Measurements from ENCODE around the gene KCNAB1. TPM values are rescaled to one million over a fixed set of nuclear protein-coding genes. Genes with fewer than 3 reads are reported as not detected.

The KCNAB1 gene
- polyA plus RNA-seq, 10 donors = 4.2 to 7.1 (median 5.2) TPM

DNA sequence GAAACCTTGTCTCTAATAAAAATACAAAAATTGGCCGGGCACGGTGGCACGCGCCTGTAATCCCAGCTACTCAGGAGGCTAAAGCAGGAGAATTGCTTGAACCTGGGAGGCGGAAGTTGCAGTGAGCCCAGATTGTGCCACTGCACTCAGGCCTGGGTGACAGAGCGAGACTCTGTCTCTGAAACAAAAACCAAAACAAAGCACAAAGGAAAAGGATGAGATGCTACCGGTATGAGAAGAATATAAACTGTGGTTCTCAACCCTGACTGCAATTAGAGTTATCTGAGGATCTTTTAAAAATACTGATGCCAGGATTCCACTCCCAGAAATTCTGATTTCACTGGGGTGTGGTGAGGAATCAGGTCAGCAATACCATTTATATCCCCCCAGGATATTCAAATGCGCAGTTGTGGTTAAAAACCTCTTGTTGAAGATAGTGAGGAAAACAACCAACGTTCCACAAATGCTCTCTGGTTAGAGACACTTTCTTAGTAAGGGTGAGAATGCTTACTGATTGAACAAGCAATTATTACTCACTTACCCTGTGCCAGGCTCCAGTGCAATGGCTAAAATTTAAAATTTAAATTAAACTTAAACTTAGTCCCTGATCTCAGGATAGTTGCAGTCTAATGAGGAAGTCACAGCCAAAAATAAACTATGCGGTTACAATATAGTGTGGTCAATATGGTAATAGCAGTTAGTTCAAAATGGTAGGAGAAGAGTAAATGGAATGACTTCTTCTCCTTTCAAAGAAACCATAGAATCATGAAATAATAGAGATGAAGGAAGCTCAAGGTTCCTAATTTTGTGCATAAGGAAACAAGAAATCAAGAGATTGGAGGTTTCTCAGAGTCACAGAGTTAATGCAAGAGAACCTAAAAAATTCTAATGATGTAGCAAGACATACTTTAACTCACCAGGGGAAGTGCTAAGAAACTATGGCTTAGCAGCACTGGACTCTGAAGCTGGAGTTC lies 325.0 kb downstream of the KCNAB1 start:
- no peak for DNase-seq

DNA sequence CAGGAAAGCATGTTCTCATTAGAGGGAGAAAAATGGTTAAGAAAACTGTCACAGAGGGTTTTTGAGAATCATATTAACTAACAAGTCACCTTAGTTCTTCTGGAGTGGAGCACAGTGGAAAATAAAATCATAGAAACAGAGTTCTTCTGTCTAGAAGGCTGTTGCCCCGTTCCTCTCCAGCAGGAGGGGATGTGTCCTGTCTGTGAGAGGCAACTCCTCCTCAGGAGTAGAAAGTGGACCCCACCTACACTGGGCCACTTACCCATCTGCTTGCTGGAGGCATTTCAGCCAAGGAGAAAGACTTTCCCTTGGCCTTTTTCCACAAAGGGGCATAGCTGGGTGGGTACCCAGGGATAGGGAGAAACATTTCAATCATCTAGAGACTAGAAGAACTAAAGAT lies 327.9 kb downstream of the KCNAB1 start:
- no peak for DNase-seq

DNA sequence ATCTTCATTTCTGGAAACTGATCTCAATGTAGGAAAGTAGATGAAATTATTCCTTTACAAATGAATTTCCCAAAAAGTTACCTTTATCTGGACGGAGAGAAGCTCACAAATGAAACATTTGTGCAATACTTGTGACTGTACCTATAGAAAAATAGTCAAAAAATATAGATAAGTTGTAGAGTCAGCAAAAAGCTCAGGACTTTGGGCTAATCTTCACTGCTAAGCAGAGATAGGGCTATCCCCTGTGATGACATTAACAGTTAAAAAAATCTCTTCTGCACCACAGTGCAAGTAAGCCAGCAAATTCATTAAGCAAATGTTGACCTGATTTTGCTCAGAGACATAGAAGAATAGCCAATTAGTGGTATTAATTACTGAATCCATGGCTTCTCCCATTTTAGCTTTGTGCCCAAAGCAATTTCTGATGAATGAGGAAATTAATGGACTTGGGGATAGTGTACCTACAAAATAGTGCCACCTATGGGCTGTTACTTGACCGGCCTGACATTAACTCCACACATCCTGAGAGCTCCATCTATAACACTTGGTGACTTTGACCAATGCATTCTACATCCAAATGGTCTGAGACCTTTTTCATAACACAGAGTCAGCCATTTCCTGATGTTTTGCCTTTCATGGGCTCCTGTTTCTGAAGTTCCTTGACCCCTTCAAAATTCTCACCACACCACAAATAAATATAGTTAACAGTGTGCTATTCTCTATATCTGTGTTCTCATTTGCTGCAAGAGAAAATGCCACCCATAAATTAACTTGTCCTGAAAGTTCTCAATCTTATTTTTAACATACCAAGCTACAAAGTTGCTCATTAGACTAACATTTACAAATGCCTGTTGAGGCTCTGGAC lies 329.6 kb downstream of the KCNAB1 start:
- peak in 1 of 3 donors; percentile 37 for DNase-seq

DNA sequence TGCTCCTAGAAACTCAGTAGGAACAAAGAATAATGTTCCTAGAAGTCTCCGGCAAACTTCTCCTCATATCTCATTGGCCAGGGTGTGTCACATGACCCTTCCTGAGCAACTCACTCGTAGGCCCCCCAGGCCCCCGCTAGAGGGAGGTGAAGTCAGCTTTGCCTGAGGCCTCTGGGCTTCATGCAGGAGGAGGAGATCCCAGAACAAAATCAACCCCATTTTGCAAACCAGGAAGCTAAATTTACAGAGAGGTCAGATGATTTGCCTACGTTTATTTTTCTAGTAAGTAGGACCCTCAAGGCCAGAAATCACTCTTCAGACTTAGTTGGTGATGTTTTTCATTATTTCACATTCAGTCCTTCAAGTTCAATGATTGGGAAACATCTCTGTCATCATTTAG lies 335.5 kb downstream of the KCNAB1 start:
- no peak for DNase-seq

DNA sequence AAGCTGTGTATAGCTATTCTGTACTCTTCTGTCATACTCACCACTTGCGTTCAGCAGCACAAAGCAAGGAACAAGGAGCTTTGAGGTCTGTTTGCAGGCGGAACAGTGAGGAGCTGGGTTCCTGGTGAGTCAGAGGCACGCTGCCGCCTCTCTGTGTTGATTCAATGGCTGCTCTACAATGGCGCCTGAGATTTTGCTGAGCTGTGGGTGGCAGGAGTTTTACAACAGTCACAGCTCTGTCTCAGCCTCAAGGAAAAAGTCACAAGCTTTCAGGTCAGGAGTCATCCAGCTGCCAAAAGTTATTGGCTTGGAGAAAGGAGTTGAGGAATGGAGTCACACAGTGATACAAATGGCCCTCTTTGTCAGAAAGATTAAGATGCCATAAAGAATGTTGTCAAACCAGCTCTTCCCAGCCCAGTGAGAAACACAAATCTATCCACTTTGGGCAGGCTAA lies 336.4 kb downstream of the KCNAB1 start:
- DNase-seq = no peak

DNA sequence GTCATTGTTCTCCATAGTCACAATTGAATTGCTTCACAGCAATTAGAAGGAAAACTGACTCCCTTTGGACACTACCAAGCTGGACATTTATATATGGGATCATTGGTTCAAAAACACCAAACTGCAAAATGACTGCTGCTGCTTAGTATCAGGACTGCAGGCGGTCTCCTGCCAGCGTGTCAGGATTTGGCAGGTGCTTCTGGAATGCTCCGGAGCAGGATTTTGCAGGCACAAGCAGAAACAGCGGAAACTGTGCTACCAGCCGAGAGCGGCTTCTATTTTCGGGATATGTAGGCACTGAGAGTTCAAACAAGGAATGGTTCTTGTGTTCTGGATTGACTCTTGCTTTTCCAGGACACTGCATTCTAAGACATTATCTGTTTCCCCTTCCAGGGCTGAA lies 339.1 kb downstream of the KCNAB1 start:
- DNase-seq = peak in 1 of 3 donors; percentile 29

DNA sequence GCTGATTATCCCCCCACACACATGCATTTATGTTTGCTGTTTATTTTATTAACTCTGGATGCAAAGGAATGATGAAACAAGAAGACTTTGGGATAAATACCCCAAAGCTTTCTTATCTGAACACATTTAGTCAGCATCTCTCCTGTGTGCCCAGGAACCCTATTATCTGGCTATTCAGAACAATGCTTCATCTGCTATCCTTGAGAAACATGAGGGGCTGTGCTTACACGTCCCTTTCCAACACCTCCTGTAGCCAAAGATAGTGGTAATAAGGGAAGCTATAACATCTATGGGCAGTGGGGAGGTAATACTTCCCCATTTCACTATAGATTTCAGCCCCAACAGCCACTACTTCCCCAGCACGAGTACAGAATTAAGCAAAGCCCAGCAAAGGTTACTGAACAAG lies 339.8 kb downstream of the KCNAB1 start:
- no peak for DNase-seq

DNA sequence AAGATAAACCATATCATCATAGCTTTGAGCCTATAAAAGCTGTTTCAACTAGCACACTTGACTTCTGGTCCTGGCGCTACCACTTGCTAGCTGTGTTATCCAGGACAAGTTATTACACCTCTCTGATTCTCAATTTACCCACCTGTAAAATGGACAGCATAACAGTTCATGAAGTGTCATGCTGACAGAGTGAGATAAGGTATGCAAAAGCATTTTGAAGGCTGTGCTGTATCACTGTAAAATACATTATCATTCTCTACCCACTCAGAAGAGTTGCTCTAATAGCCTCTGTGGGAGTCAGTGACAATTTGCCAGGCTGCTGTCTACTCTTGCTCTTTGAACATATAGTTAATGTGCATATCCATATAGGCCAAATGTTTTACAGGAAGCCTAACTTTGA lies 341.5 kb downstream of the KCNAB1 start:
- DNase-seq = no peak

DNA sequence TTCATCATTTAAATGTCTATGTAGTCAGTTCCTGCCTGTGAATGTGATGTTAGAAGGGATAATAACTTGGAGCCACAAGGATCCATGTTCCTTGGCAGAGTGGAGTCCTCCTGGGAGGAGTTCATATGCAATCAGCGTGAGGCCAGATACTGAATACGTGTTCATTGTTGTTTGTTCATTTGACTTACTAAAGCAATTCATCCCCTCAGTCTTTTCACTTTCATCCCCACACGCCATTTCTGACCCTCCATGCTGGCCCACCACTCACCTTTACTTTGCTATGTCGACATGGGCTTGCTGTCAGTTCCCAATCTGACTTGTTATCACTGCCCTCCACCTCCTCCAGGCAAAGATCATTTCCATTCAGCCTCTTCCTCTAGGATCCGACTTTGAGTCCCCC lies 342.7 kb downstream of the KCNAB1 start:
- no peak for DNase-seq

DNA sequence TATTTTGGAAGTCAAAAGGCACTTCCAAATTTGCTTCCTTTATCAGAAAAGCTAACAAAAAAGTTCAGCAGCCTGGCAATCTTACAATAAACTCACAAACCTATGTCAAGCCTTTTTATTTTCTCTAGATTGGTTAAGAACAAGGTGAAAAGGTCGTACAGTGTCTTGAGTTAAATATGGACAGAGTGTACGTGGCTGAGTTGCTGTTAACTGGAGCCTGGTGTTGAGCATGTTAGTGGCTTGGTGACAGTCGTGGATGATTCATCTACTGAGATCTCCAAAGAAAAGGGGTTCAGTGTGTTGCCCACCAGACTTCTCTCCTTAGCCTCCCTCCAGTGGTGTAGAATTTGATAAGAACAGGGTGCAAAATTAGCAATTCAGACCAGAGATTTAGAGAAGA lies 344.8 kb downstream of the KCNAB1 start:
- no peak for DNase-seq

DNA sequence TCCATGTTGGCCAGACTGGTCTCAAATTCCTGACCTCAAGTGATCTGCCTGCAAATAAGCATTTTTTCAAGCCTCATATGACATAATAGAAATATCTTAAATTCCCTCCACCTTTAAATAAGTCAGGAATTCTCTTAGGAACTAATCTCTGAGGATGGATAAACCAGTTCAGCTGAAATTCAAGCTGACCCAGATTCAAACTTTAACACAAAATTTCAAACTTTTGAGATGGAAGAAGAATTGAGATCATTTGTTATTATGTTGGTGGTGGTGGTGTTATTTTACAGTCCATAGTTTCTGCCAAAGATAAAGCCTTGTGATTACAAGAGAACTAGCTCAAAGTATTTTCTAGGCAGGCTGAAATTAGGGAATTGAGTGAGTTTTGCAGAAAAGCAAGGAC lies 349.1 kb downstream of the KCNAB1 start:
- DNase-seq = no peak

DNA sequence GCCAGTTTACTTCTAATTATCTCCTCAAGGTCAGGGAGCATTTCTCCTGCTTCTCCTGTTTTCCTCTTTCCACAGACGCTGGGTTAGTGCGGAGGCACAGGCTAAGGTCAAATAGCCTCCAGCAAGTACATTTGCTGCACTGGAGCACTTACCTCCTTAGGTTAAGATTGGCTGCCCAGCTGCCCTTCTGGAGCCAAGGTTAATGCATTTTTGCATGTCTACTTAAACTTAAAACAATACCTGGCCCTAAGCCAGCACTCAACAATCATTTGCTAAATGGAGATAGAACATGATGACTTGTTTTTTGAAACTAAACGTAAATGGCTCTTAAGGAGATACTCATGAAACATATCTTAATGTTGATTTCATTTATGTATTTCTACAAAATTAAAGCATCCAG lies 351.1 kb downstream of the KCNAB1 start:
- no peak for DNase-seq

DNA sequence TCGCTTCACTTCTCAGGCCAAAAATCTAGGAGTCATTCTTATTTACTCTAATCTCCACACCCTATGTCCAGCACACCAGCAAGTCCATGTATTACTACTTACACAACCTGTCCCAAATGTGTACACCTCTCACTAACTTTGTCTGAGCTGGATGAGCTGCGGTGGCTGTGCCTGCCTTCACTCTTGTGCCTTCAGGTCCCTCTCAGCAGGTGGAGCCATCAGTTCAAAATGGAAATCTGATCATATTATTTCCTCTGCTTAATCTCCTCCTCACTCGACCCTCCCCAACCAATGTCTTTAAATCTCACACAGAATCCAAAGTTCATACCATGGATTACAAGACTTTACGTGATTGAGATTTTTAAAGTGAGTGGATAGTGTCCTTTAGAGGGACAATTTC lies 351.8 kb downstream of the KCNAB1 start:
- DNase-seq = no peak

DNA sequence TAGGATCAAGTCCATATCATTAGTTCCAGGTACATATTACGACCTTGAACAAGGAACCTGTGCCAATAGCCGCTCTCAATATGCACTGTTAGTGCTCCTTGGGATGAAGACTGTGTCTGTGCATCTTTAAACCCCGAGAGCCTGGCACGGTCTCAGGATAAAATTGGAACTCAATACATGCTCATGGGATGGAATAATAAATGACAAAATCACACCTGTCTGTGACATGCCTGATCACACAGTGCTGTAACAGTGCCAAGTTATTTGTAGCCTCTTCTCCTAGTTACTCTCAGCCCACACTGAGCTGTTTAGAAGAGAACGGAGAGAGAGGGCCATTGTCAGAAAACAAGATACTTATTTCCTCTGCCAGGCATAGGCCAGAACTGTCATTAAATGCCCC lies 352.3 kb downstream of the KCNAB1 start:
- no peak for DNase-seq

DNA sequence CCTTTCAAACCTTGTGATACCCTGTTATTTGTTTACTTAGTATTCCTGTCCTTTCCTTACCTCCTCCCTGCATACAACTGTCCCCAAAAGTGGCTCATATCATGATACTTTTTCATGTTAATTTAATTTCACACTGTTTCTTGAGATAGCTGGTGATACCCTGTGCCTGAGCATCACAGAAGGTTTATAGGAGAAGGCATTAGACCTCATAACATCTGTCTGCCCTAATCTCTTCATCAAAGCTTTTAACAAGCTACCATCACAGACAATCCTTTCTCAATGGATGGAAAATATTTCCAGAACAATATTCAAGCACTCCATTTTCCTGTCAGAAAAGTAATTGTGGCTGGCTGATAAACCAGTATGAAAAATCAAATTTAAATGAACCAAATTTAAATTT lies 353.0 kb downstream of the KCNAB1 start:
- no peak for DNase-seq

DNA sequence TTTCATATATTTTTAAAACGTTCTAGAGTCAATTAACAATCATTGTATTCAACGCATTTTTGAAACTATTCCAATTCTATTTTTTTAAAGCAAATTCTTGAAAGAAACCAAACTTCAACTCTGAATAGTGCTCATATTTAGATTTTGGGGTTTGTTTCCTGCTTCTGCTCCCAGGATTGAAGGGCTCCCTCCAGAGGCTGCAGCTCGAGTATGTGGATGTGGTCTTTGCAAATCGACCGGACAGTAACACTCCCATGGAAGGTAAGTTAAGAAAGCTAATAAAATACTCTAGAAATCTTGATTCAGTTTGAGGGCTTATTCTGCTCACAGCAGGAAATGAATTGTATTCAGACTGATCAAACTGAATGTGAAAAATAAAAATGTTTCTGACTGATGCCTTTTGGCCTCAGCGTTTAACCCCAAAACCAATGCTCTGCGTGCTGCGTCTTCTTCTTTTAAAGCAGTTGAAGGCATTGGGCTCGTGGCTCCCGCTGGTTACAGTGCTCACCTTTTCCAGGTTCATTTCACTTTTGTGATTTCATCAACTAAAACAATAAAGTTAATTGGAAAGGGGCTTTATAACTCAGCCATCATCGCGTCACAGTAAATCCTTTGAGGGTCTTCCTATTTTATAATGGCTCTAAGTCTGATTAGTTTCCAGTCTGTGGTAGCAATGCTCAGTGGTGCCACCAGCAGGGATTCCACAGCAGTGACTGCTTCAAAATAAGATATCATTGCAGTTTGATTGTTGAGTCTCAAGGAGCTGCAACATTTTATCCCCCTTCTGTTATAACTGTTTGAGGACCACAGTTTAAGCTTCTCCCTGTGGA lies 354.4 kb downstream of the KCNAB1 start:
- DNase-seq = peak in 1 of 3 donors; percentile 22

DNA sequence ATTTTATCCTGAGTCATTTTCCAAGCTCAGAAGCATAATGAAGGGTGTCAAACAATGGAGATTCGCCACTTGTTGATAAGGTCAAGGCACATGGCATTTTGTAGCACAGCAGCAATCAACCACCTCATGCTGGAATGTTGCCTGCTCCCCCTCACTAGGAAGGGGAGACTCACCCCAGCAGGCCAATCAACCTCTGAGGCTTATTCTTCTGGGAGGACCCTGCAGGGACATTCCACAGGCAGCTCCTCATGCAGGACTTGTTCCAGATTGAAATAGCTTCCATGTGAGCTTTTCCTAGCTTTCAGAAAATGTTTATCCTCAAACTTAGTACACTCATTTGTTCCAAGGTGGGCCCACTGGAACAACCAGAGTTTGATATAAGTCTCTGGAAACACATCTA lies 356.9 kb downstream of the KCNAB1 start:
- peak; percentile 34 to 66 (median 41) for DNase-seq

DNA sequence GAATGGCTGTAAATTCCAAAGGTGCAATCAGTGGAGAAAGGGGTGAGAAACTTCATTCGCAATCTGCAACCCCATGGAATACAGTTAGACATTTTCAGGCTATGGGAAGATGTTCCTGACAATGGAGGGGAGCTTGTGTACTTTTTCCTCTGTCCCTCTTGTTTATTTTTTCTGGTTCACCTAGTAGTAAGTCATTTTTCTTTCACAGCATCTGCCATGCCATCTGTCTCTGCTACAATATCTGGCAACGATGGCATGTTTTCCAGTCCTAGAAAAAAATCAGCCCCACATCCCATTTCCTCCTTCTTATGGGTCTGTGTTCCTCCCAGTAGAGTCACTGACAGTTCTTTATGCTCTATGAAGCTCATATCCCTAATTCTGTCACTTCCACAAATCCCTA lies 358.5 kb downstream of the KCNAB1 start:
- no peak for DNase-seq

DNA sequence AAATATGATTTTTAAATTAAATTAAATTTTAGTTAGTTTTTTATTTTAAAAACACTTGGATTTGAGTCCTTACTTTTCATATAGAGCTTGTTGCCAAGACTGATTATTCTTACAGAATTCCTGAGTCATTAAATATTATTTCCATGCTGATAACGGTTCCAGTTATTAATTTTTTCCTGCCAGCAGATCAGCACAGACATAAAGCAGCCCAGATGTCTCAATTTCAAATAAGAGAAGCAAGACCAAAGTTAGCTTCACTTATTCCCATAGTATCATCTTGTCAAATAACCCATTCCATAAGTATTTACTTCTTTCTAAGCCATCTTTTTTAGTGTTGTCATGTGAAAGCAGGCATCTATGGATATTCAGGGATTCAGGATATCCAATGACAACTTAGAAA lies 359.2 kb downstream of the KCNAB1 start:
- DNase-seq = peak in 1 of 3 donors; percentile 20

DNA sequence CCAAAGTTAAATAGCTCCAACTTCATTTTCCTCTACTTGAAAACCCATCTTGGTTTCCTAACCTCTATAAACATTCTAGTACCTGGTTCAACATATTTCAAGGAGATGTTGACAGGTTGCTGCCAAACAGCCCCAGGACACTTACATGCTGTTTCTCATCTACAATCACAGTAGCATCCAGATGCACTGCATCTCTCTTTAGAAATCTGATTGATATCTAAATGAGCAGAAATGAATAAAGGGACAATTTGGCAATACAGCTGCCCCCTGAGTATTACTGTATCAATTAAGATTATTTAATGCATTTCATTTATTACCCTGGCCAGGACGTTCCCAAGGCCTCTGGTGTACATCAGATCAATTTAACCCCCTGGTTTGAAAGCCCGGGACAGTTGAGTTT lies 360.6 kb downstream of the KCNAB1 start:
- no peak for DNase-seq

DNA sequence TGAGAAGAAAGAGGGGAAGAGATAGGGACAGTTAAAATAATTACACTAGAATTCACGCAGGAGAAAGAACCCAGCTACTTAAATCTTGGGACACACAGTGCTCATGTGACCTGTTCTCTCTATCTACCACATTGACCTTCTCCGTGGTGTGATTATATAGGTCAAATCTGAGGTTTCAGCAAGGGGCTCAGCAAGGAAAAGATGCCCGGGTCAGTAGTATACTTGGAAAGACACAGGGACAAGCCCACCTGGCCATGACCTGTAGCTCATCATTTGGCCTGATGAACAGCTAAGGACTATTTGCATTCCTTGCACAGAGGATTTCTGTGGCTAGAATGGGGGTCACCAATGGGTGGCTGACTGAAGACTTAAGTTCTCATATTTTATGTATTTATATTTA lies 362.6 kb downstream of the KCNAB1 start:
- no peak for DNase-seq

DNA sequence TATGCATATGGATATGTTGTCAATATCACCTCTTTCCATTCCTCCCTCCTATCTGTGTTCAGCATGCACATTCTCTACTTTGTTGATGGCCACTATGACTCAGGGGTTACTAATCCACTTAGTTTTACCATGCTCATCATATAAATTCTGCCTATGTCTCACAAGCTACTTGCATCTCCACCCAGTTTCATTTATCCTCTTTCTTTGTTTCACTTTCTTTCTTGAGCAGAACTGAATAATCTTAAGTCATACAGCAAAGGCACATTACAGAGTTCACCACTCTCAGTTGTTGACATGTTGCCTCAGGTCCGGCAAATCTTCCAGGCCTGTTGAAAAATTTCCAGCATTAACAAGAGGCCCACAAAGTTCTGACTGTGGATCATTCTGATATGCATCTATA lies 363.0 kb downstream of the KCNAB1 start:
- peak in 1 of 3 donors; percentile 19 for DNase-seq

Data from muscle of back (tissue), 11 donors.